K562 (cell line): ENCODE results near the gene HMGN2. TPM values are rescaled to one million over a fixed set of nuclear protein-coding genes. Genes with fewer than 3 reads are reported as not detected.

ENCODE experiments used
- CAMTA2 ChIP-seq: fragments of 250-450 bp; sonication (Bioruptor Pico); conservative IDR thresholded peaks from 2 replicates; pipeline ENCODE4 v1.5.1; 2022
- CTCFL ChIP-seq: IDR thresholded peaks from 2 replicates; pipeline ENCODE4 v1.6.1; 2011; ENCODE audit warnings: borderline replicate concordance, low read depth, mild to moderate bottlenecking, moderate library complexity, low read length; ENCODE audit not compliant: insufficient read depth, poor library complexity, severe bottlenecking
- MAZ ChIP-seq, 2 experiments: fragments of 450-650 bp in 1 of 2; sonication (generic) in 1 of 2; formaldehyde crosslinking; IDR thresholded peaks in 1 of 2; conservative IDR thresholded peaks in 1 of 2; 2 replicates each; pipeline versions ENCODE4 v1.4.0 to v1.5.0; 2020; ENCODE audit warnings: mild to moderate bottlenecking in 1 of 2, missing genetic modification reagents in 1 of 2
- MTA1 ChIP-seq: fragments of 450-650 bp; IDR thresholded peaks from 2 replicates; pipeline ENCODE4 v1.6.1; 2017; ENCODE audit warnings: borderline replicate concordance
- NCOA2 ChIP-seq, 2 experiments: fragments of 450-650 bp; IDR thresholded peaks; 2 replicates each; pipeline ENCODE4 v1.6.1; 2018; ENCODE audit warnings: mild to moderate bottlenecking in 2 of 2, moderate library complexity in 1 of 2; ENCODE audit not compliant: partially characterized antibody in 2 of 2
- NCOA6 ChIP-seq: fragments of 450-650 bp; IDR thresholded peaks from 2 replicates; pipeline ENCODE4 v1.6.1; 2017; ENCODE audit warnings: mild to moderate bottlenecking
- NFIC ChIP-seq: fragments of 450-650 bp; IDR thresholded peaks from 2 replicates; pipeline ENCODE4 v1.6.1; 2017; ENCODE audit warnings: mild to moderate bottlenecking, inconsistent platforms
- NFXL1 ChIP-seq: fragments of 450-650 bp; formaldehyde crosslinking; IDR thresholded peaks from 2 replicates; pipeline ENCODE4 v1.4.0; 2021; ENCODE audit warnings: mild to moderate bottlenecking
- NONO ChIP-seq, 2 experiments: fragments of 200-400 bp in 1 of 2; fragments of 450-650 bp in 1 of 2; formaldehyde crosslinking in 1 of 2; IDR thresholded peaks; 2 replicates each; pipeline ENCODE4 v1.6.1; 2017; ENCODE audit warnings: low read depth in 2 of 2, mild to moderate bottlenecking in 2 of 2, moderate library complexity in 2 of 2, low read length in 1 of 2
- POLR3G ChIP-seq: IDR thresholded peaks from 2 replicates; pipeline ENCODE4 v1.6.1; 2011; ENCODE audit not compliant: insufficient read length, insufficient replicate concordance; ENCODE audit errors: extremely low read depth
- PTBP1 ChIP-seq: fragments of 200-400 bp; formaldehyde crosslinking; IDR thresholded peaks from 2 replicates; pipeline ENCODE4 v1.6.1; 2017; ENCODE audit warnings: low read depth, low read length
- SUPT5H ChIP-seq: fragments of 450-650 bp; IDR thresholded peaks from 2 replicates; pipeline ENCODE4 v1.6.1; 2016
- TAF1 ChIP-seq: IDR thresholded peaks from 2 replicates; pipeline ENCODE4 v1.6.1; 2011; ENCODE audit warnings: mild to moderate bottlenecking, low read length, moderate library complexity; ENCODE audit not compliant: insufficient read depth, control insufficient read depth, severe bottlenecking; ENCODE audit errors: extremely low read depth
- TAF15 ChIP-seq: fragments of 200-400 bp; formaldehyde crosslinking; IDR thresholded peaks from 2 replicates; pipeline ENCODE4 v1.6.1; 2017; ENCODE audit warnings: mild to moderate bottlenecking, low read depth, low read length, moderate library complexity
- TFAP4 ChIP-seq: sonication (generic); formaldehyde crosslinking; IDR thresholded peaks from 2 replicates; pipeline ENCODE4 v1.8.0; 2022; ENCODE audit warnings: missing genetic modification reagents, mild to moderate bottlenecking, moderate library complexity, borderline replicate concordance
- THAP7 ChIP-seq: fragments of 250-450 bp; sonication (Bioruptor Pico); IDR thresholded peaks from 2 replicates; pipeline ENCODE4 v1.5.0; 2021
- UBTF ChIP-seq, 2 experiments: IDR thresholded peaks; 2 replicates each; pipeline ENCODE4 v1.6.1; 2012; ENCODE audit warnings: improper control_type of control experiment in 2 of 2, low read depth in 2 of 2, low read length in 2 of 2, borderline replicate concordance in 1 of 2
- ZNF121 ChIP-seq: sonication (generic); formaldehyde crosslinking; conservative IDR thresholded peaks from 2 replicates; pipeline ENCODE4 v1.8.0; 2022; ENCODE audit warnings: missing genetic modification reagents
- ZNF165 ChIP-seq: fragments of 250-450 bp; sonication (Bioruptor Pico); IDR thresholded peaks from 2 replicates; pipeline ENCODE4 v1.4.0; 2020; ENCODE audit warnings: borderline replicate concordance
- ZNF239 ChIP-seq: fragments of 250-450 bp; sonication (Bioruptor Pico); IDR thresholded peaks from 2 replicates; pipeline ENCODE4 v1.4.0; 2020; ENCODE audit warnings: mild to moderate bottlenecking
- ZNF436 ChIP-seq: fragments of 250-450, 450-650 bp; sonication (Bioruptor Pico); formaldehyde crosslinking; IDR thresholded peaks from 2 replicates; pipeline ENCODE4 v1.7.0; 2020; ENCODE audit warnings: mild to moderate bottlenecking
- ZNF766 ChIP-seq: fragments of 200-800 bp; sonication (Bioruptor generic); conservative IDR thresholded peaks from 2 replicates; pipeline ENCODE4 v1.6.1; 2016; ENCODE audit warnings: missing genetic modification characterization, missing compliant biosample characterization
- polyA plus RNA-seq, 8 experiments: library from polyadenylated mRNA; depleted of rRNA in 4 of 8; stranded (reverse) in 5 of 8; unstranded in 3 of 8; fragments of >200 nt; fragmentation: Nextera tagmentation in 2 of 8; fragmentation: Illumina TruSeq in 1 of 8; extraction: Ambion mirVana in 2 of 8; extraction: Trizol in 1 of 8; gene quantifications; 2 replicates each; pipeline versions ENCODE4 v1.2.1 to v1.2.3, GENCODE V29; 2011 to 2014; ENCODE audit warnings: inconsistent platforms in 1 of 8, missing spikeins in 1 of 8
- total RNA-seq, 7 experiments: library from RNA; depleted of rRNA in 6 of 7; stranded (reverse); fragments of >200 nt in 6 of 7; fragmentation: Illumina TruSeq in 2 of 7; extraction: Trizol in 2 of 7; gene quantifications; 2 replicates each; pipeline versions ENCODE4 v1.2.1 to v1.2.3, GENCODE V29; 2011 to 2021; ENCODE audit warnings: low replicate concordance in 1 of 7

Gene HMGN2
- total and polyA plus RNA-seq, 9 of the 15 experiments (the other 6 are each of a cell fraction or from before 2014, with no cell fraction given): 370 to 1,354 (median 965) TPM

- TF ChIP-seq CAMTA2 (CRISPR knock-in tag) (no peak), PTBP1 (no peak), ZNF436 (CRISPR knock-in tag) (no peak), ZNF121 (CRISPR knock-in tag) (peak; percentile 83), THAP7 (peak; percentile 15; the same call in 1 of the 2 replicates), NFIC (no peak), ZNF239 (CRISPR knock-in tag) (no peak), CTCFL (no peak), TAF1 (no peak), ZNF766 (CRISPR knock-in tag) (no peak), ZNF165 (CRISPR knock-in tag) (no peak), TFAP4 (CRISPR knock-in tag) (peak; percentile 60; the same call in 1 of the 2 replicates), MAZ (CRISPR knock-in tag; conservative IDR thresholded peaks at IDR 0.05 in 1 of 2, IDR thresholded peaks at IDR 0.05 in 1 of 2) (peak in 1 of 2 experiments; percentile 90; a peak in 3 of 4 replicates), NCOA2 (IDR thresholded peaks at IDR 0.05; ENCODE audit: partially characterized antibody in 2 of 2) (no peak), NCOA6 (no peak), MTA1 (no peak), UBTF (IDR thresholded peaks at IDR 0.05; ENCODE audit: borderline replicate concordance in 1 of 2, low read depth in 2 of 2, low read length in 2 of 2) (0 out of 4 replicates have a peak, but pooled peaks of 1 of the 2 experiments have one; percentile 47), SUPT5H (peak; percentile 40), POLR3G (no peak), NONO (IDR thresholded peaks at IDR 0.05; ENCODE audit: low read depth in 2 of 2, low read length in 1 of 2) (no peak), NFXL1 (CRISPR knock-in tag) (no peak), TAF15 (no peak)
These were observed 531 bp upstream of the HMGN2 start (continued) for GRCh38 chr1:26471498-26472319.
